GM12878 (cell line): ENCODE data around the gene MFNG. TPM values are rescaled to one million over a fixed set of nuclear protein-coding genes. Genes with fewer than 3 reads are reported as not detected.

Experiments
- CEBPB ChIP-seq, 2 experiments: fragments of 150-350 bp in 1 of 2; IDR thresholded peaks; 2 replicates each; pipeline ENCODE4 v1.6.1; 2012 to 2014; ENCODE audit warnings: low read depth in 2 of 2, low read length in 2 of 2, borderline replicate concordance in 1 of 2, inconsistent platforms in 1 of 2
- KAT2A ChIP-seq: conservative IDR thresholded peaks from 2 replicates; pipeline ENCODE4 v1.6.1; 2011; ENCODE audit warnings: low read depth, low read length; ENCODE audit not compliant: control insufficient read depth
- MAX ChIP-seq: IDR thresholded peaks from 2 replicates; pipeline ENCODE4 v1.6.1; 2012; ENCODE audit warnings: low read depth, low read length, improper control_type of control experiment
- MEF2A ChIP-seq: IDR thresholded peaks from 2 replicates; pipeline ENCODE4 v1.6.1; 2011; ENCODE audit warnings: low read depth, mild to moderate bottlenecking, low read length, moderate library complexity; ENCODE audit not compliant: insufficient read depth
- MEF2B ChIP-seq: fragments of 450-650 bp; IDR thresholded peaks from 2 replicates; pipeline ENCODE4 v1.6.1; 2018; ENCODE audit warnings: mild to moderate bottlenecking, moderate library complexity; ENCODE audit not compliant: partially characterized antibody, poor library complexity, severe bottlenecking
- MXI1 ChIP-seq: fragments of 150-350 bp; IDR thresholded peaks from 2 replicates; pipeline ENCODE4 v1.6.1; 2011; ENCODE audit warnings: low read depth, mild to moderate bottlenecking, inconsistent platforms, low read length, improper control_type of control experiment
- MYB ChIP-seq: fragments of 150-350 bp; IDR thresholded peaks from 2 replicates; pipeline ENCODE4 v1.6.1; 2014; ENCODE audit warnings: mild to moderate bottlenecking, low read depth, low read length, borderline replicate concordance
- NFIC ChIP-seq: IDR thresholded peaks from 2 replicates; pipeline ENCODE4 v1.6.1; 2012; ENCODE audit warnings: low read depth, mild to moderate bottlenecking, inconsistent platforms, low read length, moderate library complexity
- NR2F1 ChIP-seq: fragments of 450-650 bp; conservative IDR thresholded peaks from 2 replicates; pipeline ENCODE4 v1.6.1; 2017; ENCODE audit warnings: mild to moderate bottlenecking
- POLR2AphosphoS5 ChIP-seq: IDR thresholded peaks from 2 replicates; pipeline ENCODE4 v1.6.1; 2011; ENCODE audit warnings: mild to moderate bottlenecking, low read length, inconsistent platforms
- SIX5 ChIP-seq: IDR thresholded peaks from 2 replicates; pipeline ENCODE4 v1.6.1; 2011; ENCODE audit warnings: mild to moderate bottlenecking, low read depth, low read length, moderate library complexity; ENCODE audit not compliant: severe bottlenecking
- SMAD5 ChIP-seq: IDR thresholded peaks from 2 replicates; pipeline ENCODE4 v1.6.1; 2016; ENCODE audit warnings: antibody characterized with exemption, low read depth
- SMARCA5 ChIP-seq: fragments of 450-650 bp; IDR thresholded peaks from 2 replicates; pipeline ENCODE4 v1.6.1; 2017; ENCODE audit warnings: mild to moderate bottlenecking
- SPI1 ChIP-seq: IDR thresholded peaks from 2 replicates; pipeline ENCODE4 v1.6.1; 2011; ENCODE audit warnings: low read depth, mild to moderate bottlenecking, low read length, moderate library complexity, borderline replicate concordance; ENCODE audit not compliant: insufficient read depth
- SRF ChIP-seq, 2 experiments: IDR thresholded peaks; 2 replicates each; pipeline ENCODE4 v1.6.1; 2011; ENCODE audit warnings: low read depth in 2 of 2, low read length in 2 of 2, mild to moderate bottlenecking in 1 of 2, moderate library complexity in 1 of 2
- TCF7 ChIP-seq: IDR thresholded peaks from 2 replicates; pipeline ENCODE4 v1.6.1; 2014; ENCODE audit warnings: antibody characterized with exemption, borderline replicate concordance
- ZNF217 ChIP-seq: fragments of 450-650 bp; IDR thresholded peaks from 2 replicates; pipeline ENCODE4 v1.6.1; 2017; ENCODE audit warnings: antibody characterized with exemption, mild to moderate bottlenecking
- ZNF24 ChIP-seq: fragments of 450-650 bp; IDR thresholded peaks from 2 replicates; pipeline ENCODE4 v1.6.1; 2017; ENCODE audit warnings: antibody characterized with exemption, mild to moderate bottlenecking
- ZNF592 ChIP-seq: fragments of 450-650 bp; IDR thresholded peaks from 2 replicates; pipeline ENCODE4 v1.6.1; 2017; ENCODE audit warnings: mild to moderate bottlenecking, moderate library complexity
- polyA plus RNA-seq, 11 experiments: library from polyadenylated mRNA; depleted of rRNA in 4 of 11; unstranded in 6 of 11; stranded (reverse) in 5 of 11; fragments of >200 nt; fragmentation: Nextera tagmentation in 4 of 11; fragmentation: Illumina TruSeq in 1 of 11; extraction: Ambion mirVana in 4 of 11; extraction: Trizol in 1 of 11; gene quantifications; 1 replicate in 1 of 11; 2 replicates in 10 of 11; pipeline versions ENCODE4 v1.2.1 to v1.2.3, GENCODE V29; 2011 to 2016; ENCODE audit warnings: inconsistent platforms in 2 of 11, missing spikeins in 2 of 11, low read depth in 1 of 11
- total RNA-seq, 4 experiments: library from RNA; depleted of rRNA in 3 of 4; stranded (reverse); fragments of >200 nt in 3 of 4; fragmentation: Illumina TruSeq in 1 of 4; extraction: Trizol in 1 of 4; gene quantifications; 2 replicates each; pipeline versions ENCODE4 v1.2.1 to v1.2.3, GENCODE V29; 2013 to 2021
- TF ChIP-seq, protein P1 (sequence below): IDR thresholded peaks from 2 replicates; pipeline ENCODE4 v1.6.1; 2011; ENCODE audit warnings: borderline replicate concordance, low read depth, mild to moderate bottlenecking, moderate library complexity, mixed read lengths, low read length; ENCODE audit not compliant: insufficient read depth; ENCODE audit errors: extremely low read length
- TF ChIP-seq, protein P2 (sequence below): fragments of 150-350 bp; IDR thresholded peaks from 2 replicates; pipeline ENCODE4 v1.6.1; 2016; ENCODE audit warnings: low read depth, low read length

MFNG gene
- total and polyA plus RNA-seq, 10 of the 15 experiments (the other 5 are each of a cell fraction or from before 2014, with no cell fraction given), result 11.5 to 117 (median 68.5) TPM

DNA sequence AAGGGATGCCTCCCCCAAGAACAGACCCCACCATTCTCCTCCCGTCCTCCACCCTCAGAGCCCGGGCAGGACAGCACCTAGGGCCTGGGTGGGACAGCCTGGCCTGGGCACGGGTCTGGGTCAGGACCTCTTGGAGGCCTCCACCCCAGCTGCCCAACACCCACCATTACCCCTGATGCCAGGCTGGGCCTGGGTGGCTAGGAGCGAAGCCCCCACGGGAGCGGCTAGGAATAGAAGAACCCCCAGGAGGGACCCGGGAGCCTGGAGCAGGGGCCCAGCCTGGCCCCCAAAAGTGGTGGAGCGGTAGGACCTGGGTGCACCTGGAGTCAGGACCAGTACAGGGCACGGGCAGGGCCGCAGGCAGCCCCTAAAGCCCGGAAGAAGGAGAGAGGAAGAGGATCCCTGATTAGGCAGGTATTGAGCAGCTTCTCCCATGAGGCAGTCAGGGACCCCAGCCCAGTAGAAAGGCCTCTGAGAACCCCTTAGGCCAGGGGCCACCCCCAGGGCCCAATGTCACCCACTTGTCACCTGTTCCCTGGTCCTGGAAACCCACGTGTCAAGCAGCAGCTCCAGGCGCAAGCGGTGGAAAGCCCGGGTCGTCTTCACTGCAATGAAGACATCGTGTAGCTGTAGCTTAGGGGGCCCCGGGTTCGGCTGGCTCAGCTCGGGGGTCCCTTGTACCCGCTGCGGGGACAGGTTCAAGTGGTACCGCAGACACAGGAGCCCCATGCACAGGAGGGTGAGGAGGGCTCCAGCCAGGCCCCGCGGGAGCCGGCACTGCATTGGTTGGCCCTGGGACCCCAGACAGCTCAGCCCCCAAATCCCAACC lies 575 bp downstream of the MFNG start (continued):
- TF ChIP-seq ZNF217 (no peak), SIX5 (no peak), NFIC (no peak), NR2F1 (peak; percentile 76), SMAD5 (peak; percentile 35; the same call in 1 of the 2 replicates), TCF7 (no peak), MEF2A (no peak), MXI1 (peak; percentile 35; the same call in 1 of the 2 replicates), CEBPB (IDR thresholded peaks at IDR 0.05; ENCODE audit: borderline replicate concordance in 1 of 2, low read depth in 2 of 2, low read length in 2 of 2) (no peak), SRF (IDR thresholded peaks at IDR 0.05; ENCODE audit: low read depth in 2 of 2, low read length in 2 of 2) (no peak), POLR2AphosphoS5 (no peak), KAT2A (no peak), SPI1 (no peak), SMARCA5 (no peak), ZNF24 (no peak), MAX (peak; percentile 29; the same call in 1 of the 2 replicates), ZNF592 (no peak), MEF2B (no peak), MYB (no peak)
- TF ChIP-seq, protein P1, sequence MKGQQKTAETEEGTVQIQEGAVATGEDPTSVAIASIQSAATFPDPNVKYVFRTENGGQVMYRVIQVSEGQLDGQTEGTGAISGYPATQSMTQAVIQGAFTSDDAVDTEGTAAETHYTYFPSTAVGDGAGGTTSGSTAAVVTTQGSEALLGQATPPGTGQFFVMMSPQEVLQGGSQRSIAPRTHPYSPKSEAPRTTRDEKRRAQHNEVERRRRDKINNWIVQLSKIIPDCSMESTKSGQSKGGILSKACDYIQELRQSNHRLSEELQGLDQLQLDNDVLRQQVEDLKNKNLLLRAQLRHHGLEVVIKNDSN, result no peak
- TF ChIP-seq, protein P2, sequence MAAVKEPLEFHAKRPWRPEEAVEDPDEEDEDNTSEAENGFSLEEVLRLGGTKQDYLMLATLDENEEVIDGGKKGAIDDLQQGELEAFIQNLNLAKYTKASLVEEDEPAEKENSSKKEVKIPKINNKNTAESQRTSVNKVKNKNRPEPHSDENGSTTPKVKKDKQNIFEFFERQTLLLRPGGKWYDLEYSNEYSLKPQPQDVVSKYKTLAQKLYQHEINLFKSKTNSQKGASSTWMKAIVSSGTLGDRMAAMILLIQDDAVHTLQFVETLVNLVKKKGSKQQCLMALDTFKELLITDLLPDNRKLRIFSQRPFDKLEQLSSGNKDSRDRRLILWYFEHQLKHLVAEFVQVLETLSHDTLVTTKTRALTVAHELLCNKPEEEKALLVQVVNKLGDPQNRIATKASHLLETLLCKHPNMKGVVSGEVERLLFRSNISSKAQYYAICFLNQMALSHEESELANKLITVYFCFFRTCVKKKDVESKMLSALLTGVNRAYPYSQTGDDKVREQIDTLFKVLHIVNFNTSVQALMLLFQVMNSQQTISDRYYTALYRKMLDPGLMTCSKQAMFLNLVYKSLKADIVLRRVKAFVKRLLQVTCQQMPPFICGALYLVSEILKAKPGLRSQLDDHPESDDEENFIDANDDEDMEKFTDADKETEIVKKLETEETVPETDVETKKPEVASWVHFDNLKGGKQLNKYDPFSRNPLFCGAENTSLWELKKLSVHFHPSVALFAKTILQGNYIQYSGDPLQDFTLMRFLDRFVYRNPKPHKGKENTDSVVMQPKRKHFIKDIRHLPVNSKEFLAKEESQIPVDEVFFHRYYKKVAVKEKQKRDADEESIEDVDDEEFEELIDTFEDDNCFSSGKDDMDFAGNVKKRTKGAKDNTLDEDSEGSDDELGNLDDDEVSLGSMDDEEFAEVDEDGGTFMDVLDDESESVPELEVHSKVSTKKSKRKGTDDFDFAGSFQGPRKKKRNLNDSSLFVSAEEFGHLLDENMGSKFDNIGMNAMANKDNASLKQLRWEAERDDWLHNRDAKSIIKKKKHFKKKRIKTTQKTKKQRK, result no peak
